Astrocyte (in vitro differentiated cells and primary cell): ENCODE data around the gene ZNF554. TPM values are rescaled to one million over a fixed set of nuclear protein-coding genes. Genes with fewer than 3 reads are reported as not detected.

ENCODE experiments used
- DNase-seq: peaks from one replicate; pipeline ENCODE4 v3.0.0-alpha.2; 2010; ENCODE audit warnings: low read depth
- FAIRE-seq: peaks from 2 replicates; lab custom pipeline; 2011; peaks lifted over from hg19 to GRCh38; lab: Jason Lieb, UNC
- H2AFZ ChIP-seq: 2 replicates; pipeline ENCODE4 v1.6.0; 2012; ENCODE audit warnings: low read depth, low read length, inconsistent platforms
- H3K27ac ChIP-seq: 2 replicates; pipeline ENCODE4 v1.5.1; 2011; ENCODE audit warnings: low read depth, low read length, inconsistent platforms
- H3K27me3 ChIP-seq: 2 replicates; pipeline ENCODE4 v1.6.0; 2011; ENCODE audit warnings: low read length, inconsistent platforms; ENCODE audit not compliant: insufficient read depth
- H3K36me3 ChIP-seq: 2 replicates; pipeline ENCODE4 v1.5.1; 2011; ENCODE audit warnings: low read length, inconsistent platforms; ENCODE audit not compliant: insufficient read depth
- H3K4me1 ChIP-seq: 2 replicates; pipeline ENCODE4 v1.5.1; 2011; ENCODE audit warnings: low read length, inconsistent platforms; ENCODE audit not compliant: insufficient read depth
- H3K4me2 ChIP-seq: 2 replicates; pipeline ENCODE4 v1.6.0; 2012; ENCODE audit warnings: low read length, inconsistent platforms
- H3K4me3 ChIP-seq: 2 replicates; pipeline ENCODE4 v1.5.1; 2011; ENCODE audit warnings: low read depth, mild to moderate bottlenecking, low read length, inconsistent platforms; ENCODE audit not compliant: insufficient read depth
- H3K79me2 ChIP-seq: 2 replicates; pipeline ENCODE4 v1.6.0; 2012; ENCODE audit warnings: mild to moderate bottlenecking, low read length, inconsistent platforms; ENCODE audit not compliant: insufficient read depth
- H3K9ac ChIP-seq: 2 replicates; pipeline ENCODE4 v1.6.0; 2012; ENCODE audit warnings: mild to moderate bottlenecking, low read length, inconsistent platforms
- H3K9me3 ChIP-seq: 2 replicates; pipeline ENCODE4 v1.5.1; 2012; ENCODE audit warnings: low read depth, mild to moderate bottlenecking, low read length, inconsistent platforms; ENCODE audit not compliant: insufficient read depth
- H4K20me1 ChIP-seq: 2 replicates; pipeline ENCODE4 v1.6.0; 2012; ENCODE audit warnings: low read length, inconsistent platforms; ENCODE audit not compliant: insufficient read depth
- H3K27ac Mint-ChIP-seq: one replicate; pipeline ENCODE4 v1.8.0; 2021; ENCODE audit warnings: mild to moderate bottlenecking, mixed read lengths; ENCODE audit not compliant: unreplicated experiment
- H3K27me3 Mint-ChIP-seq: one replicate; pipeline ENCODE4 v1.8.0; 2021; ENCODE audit warnings: low read depth, mixed read lengths; ENCODE audit not compliant: unreplicated experiment
- H3K36me3 Mint-ChIP-seq: one replicate; pipeline ENCODE4 v1.8.0; 2021; ENCODE audit warnings: low read depth, mixed read lengths; ENCODE audit not compliant: unreplicated experiment
- H3K4me1 Mint-ChIP-seq: one replicate; pipeline ENCODE4 v1.8.0; 2021; ENCODE audit warnings: low read depth, mixed read lengths; ENCODE audit not compliant: unreplicated experiment
- H3K4me3 Mint-ChIP-seq: one replicate; pipeline ENCODE4 v1.8.0; 2021; ENCODE audit warnings: mild to moderate bottlenecking, moderate library complexity, mixed read lengths; ENCODE audit not compliant: unreplicated experiment
- H3K9me3 Mint-ChIP-seq: one replicate; pipeline ENCODE4 v1.8.0; 2021; ENCODE audit warnings: mild to moderate bottlenecking, mixed read lengths; ENCODE audit not compliant: unreplicated experiment
- EZH2 ChIP-seq: IDR thresholded peaks from 2 replicates; pipeline ENCODE4 v1.6.1; 2012; ENCODE audit warnings: mild to moderate bottlenecking, low read length, inconsistent platforms; ENCODE audit not compliant: insufficient read depth
- total RNA-seq: library from RNA; stranded (reverse); gene quantifications from 2 replicates; pipeline ENCODE4 v1.2.1, GENCODE V29; 2021
- TF ChIP-seq, protein P1 (sequence below): IDR thresholded peaks from 2 replicates; pipeline ENCODE4 v1.5.1; 2011; ENCODE audit warnings: low read depth, mild to moderate bottlenecking, inconsistent platforms, low read length, moderate library complexity; ENCODE audit not compliant: insufficient read depth

ZNF554 gene
- total RNA-seq, 1 donor from 2014 or later, result 3.1 TPM

DNA sequence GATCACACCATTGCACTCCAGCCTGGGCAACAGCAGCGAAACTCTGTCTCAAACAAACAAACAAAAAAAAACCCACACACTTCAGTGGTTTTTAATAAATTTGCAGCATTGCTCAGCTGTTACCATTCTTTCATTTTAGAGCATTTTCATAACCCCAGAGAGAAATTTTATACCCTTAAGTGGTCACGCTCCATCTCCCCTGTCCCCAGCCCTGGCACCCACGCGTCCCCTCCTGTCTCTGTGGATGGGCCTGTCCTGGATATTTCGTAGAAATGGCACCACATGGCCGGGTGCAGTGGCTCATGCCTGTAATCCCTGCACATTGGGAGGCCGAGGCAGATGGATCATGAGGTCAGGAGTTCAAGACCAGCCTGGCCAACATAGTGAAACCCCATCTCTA lies 26.5 kb upstream of the ZNF554 start:
- Histone ChIP-seq H3K4me3 (no peak overlapping the region), H3K27ac (no peak overlapping the region), H3K9me3 (no peaks in the 10 kb centered on the region), H3K9ac (no peak overlapping the region), H3K27me3 (no peaks in the 10 kb centered on the region), H3K79me2 (peaks cover 31% of the 10 kb centered on the region), H3K36me3 (peaks cover 7% of the 10 kb centered on the region), H4K20me1 (peaks cover 9% of the 10 kb centered on the region), H3K4me1 (no peaks in the 10 kb centered on the region), H3K4me2 (no peak overlapping the region), H2AFZ (no peak overlapping the region)
- FAIRE-seq, result no peak
- Mint-ChIP-seq H3K27ac (no peak overlapping the region), H3K4me1 (no peaks in the 10 kb centered on the region), H3K27me3 (no peaks in the 10 kb centered on the region), H3K9me3 (no peaks in the 10 kb centered on the region), H3K36me3 (peaks cover 6% of the 10 kb centered on the region), H3K4me3 (no peak overlapping the region)
- no peak for TF ChIP-seq EZH2
- TF ChIP-seq, protein P1, sequence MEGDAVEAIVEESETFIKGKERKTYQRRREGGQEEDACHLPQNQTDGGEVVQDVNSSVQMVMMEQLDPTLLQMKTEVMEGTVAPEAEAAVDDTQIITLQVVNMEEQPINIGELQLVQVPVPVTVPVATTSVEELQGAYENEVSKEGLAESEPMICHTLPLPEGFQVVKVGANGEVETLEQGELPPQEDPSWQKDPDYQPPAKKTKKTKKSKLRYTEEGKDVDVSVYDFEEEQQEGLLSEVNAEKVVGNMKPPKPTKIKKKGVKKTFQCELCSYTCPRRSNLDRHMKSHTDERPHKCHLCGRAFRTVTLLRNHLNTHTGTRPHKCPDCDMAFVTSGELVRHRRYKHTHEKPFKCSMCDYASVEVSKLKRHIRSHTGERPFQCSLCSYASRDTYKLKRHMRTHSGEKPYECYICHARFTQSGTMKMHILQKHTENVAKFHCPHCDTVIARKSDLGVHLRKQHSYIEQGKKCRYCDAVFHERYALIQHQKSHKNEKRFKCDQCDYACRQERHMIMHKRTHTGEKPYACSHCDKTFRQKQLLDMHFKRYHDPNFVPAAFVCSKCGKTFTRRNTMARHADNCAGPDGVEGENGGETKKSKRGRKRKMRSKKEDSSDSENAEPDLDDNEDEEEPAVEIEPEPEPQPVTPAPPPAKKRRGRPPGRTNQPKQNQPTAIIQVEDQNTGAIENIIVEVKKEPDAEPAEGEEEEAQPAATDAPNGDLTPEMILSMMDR, result no peak
- DNase-seq, result no peak

DNA sequence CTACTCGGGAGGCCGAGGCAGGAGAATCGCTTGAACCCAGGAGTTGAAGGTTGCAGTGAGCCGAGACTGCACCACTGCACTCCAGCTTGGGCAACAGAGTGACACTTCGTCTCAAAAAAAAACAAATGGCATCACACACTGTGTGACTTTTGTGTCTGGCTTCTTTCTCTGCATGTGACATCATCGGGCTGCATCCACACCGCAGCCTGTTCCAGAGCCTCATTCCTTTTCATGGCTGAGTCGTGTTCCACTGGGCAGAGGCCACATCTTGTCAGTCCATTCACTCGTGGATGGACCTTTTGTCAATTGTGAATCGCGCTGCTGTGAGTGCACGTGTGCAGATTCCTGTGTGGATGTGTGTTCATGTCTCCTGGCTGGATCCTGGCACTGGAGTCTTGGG lies 26.1 kb upstream of the ZNF554 start:
- no peak overlapping the region for H3K4me2 ChIP-seq
- Mint-ChIP-seq H3K27me3 (no peaks in the 10 kb centered on the region), H3K4me1 (no peaks in the 10 kb centered on the region), H3K27ac (no peak overlapping the region), H3K9me3 (no peaks in the 10 kb centered on the region), H3K4me3 (no peak overlapping the region), H3K36me3 (peaks cover 6% of the 10 kb centered on the region)
- no peaks in the 10 kb centered on the region for H3K4me1 ChIP-seq
- no peak overlapping the region for H2AFZ ChIP-seq
- H3K4me3 ChIP-seq, result no peak overlapping the region
- H4K20me1 ChIP-seq, result peaks cover 9% of the 10 kb centered on the region
- no peaks in the 10 kb centered on the region for H3K27me3 ChIP-seq
- H3K27ac ChIP-seq, result no peak overlapping the region
- FAIRE-seq (no peak), DNase-seq (no peak)
- peaks cover 11% of the 10 kb centered on the region for H3K36me3 ChIP-seq
- no peak overlapping the region for H3K9ac ChIP-seq
- H3K79me2 ChIP-seq, result peaks cover 26% of the 10 kb centered on the region
- TF ChIP-seq EZH2, result no peak
- TF ChIP-seq, protein P1, result no peak
- no peaks in the 10 kb centered on the region for H3K9me3 ChIP-seq

DNA sequence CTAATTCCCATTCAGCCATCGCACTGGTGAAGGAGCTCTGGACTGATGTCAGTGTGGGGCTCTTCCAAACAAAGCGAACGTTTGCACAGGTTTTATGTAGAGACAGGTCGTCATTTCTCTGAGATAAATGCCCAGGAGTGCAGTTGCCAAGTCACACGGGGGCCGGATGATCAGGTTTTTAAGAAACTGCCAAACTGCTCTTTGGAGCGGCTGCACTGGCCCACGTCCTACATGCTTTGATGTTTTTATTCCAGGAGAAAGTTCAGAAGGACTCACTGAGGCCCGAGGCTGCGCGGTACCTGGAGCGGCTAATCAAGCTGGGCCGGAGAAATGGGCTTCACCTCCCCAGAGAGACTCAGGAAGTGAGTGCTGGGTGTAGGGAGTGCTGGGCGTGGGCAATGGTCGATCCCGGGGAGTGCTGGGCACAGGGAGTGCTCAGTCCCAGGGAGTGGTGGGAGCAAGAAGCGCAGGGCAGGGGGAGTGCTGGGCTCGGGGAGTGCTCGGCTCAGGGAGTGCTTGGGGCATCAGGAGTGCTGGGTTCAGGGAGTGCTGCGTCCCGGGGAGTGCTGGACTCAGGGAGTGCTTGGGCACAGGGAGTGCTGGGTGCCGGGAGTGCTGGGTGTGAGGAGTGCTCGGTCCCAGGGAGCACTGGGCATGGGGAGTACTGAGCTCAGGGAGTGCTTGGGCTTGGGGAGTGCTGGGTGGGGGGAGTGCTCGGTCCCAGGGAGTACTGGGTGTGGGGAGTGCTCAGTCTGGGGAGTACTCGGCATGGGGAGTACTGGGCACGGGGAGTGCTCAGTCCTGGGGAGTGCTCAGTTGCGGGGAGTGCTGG lies 23.6 kb upstream of the ZNF554 start:
- Mint-ChIP-seq H3K27me3 (no peaks in the 10 kb centered on the region), H3K27ac (no peak overlapping the region), H3K4me3 (no peak overlapping the region), H3K9me3 (no peaks in the 10 kb centered on the region), H3K36me3 (peaks cover 8% of the 10 kb centered on the region), H3K4me1 (no peaks in the 10 kb centered on the region)
- Histone ChIP-seq H3K27ac (no peak overlapping the region), H3K9me3 (no peaks in the 10 kb centered on the region), H3K79me2 (peaks cover 7% of the 10 kb centered on the region), H3K27me3 (no peaks in the 10 kb centered on the region), H3K4me1 (no peaks in the 10 kb centered on the region), H4K20me1 (peaks cover 3% of the 10 kb centered on the region), H2AFZ (no peak overlapping the region), H3K4me2 (no peak overlapping the region), H3K36me3 (peaks cover 13% of the 10 kb centered on the region), H3K4me3 (no peak overlapping the region), H3K9ac (no peak overlapping the region)
- TF ChIP-seq, protein P1, result no peak
- TF ChIP-seq EZH2, result no peak
- no peak for FAIRE-seq
- no peak for DNase-seq
